CD4-positive, alpha-beta T cell (primary cell): ENCODE results near the gene MFSD12. TPM values are rescaled to one million over a fixed set of nuclear protein-coding genes. Genes with fewer than 3 reads are reported as not detected.

Experiments used
- ATAC-seq: fragments of 200-7000 bp; cut with Tn5 transposase; one replicate; pipeline ENCODE4 v1.10.0; 2022; ENCODE audit warnings: mild to moderate bottlenecking; ENCODE audit not compliant: poor library complexity
- CTCF ChIA-PET: fragments of 350-600 bp; sonication (Branson Sonifier 250); formaldehyde crosslinking; loops from one replicate; lab custom pipeline; 2021; ENCODE audit warnings: antibody characterized with exemption, inconsistent platforms; lab: Charles Lee
- POLR2A ChIA-PET: fragments of 350-600 bp; sonication (Branson Sonifier 250); formaldehyde crosslinking; loops from one replicate; lab custom pipeline; 2021; ENCODE audit warnings: antibody characterized with exemption, inconsistent platforms; lab: Charles Lee
- DNase-seq, 14 experiments: peaks; one replicate each; pipeline ENCODE4 v3.0.0-alpha.2; 2013 to 2020; ENCODE audit warnings: mixed read lengths in 2 of 14
- H3K27ac ChIP-seq, 2 donors: one replicate each; pipeline versions ENCODE4 v1.5.1 to v1.7.0; 2013; ENCODE audit warnings: low read length in 2 of 2, low read depth in 1 of 2, mild to moderate bottlenecking in 1 of 2
- H3K27me3 ChIP-seq, 2 experiments: 1 replicate in 1 of 2; 2 replicates in 1 of 2; pipeline versions ENCODE4 v1.6.1 to v1.7.0; 2013; ENCODE audit warnings: low read length in 2 of 2, control low read depth in 1 of 2, mild to moderate bottlenecking in 1 of 2, moderate library complexity in 1 of 2; ENCODE audit not compliant: insufficient read depth in 2 of 2, control insufficient read depth in 1 of 2
- H3K36me3 ChIP-seq: one replicate; pipeline ENCODE4 v1.6.1; 2013; ENCODE audit warnings: low read length, control low read depth; ENCODE audit not compliant: insufficient read depth
- H3K4me1 ChIP-seq: one replicate; pipeline ENCODE4 v1.6.1; 2013; ENCODE audit warnings: low read length, control low read depth; ENCODE audit not compliant: insufficient read depth
- H3K4me3 ChIP-seq: one replicate; pipeline ENCODE4 v1.5.1; 2013; ENCODE audit warnings: mild to moderate bottlenecking, low read length, moderate library complexity
- H3K9me3 ChIP-seq, 2 experiments: 1 replicate in 1 of 2; 2 replicates in 1 of 2; pipeline versions ENCODE4 v1.6.1 to v1.7.0; 2013; ENCODE audit warnings: low read length in 2 of 2, mild to moderate bottlenecking in 2 of 2, control low read depth in 1 of 2, moderate library complexity in 1 of 2; ENCODE audit not compliant: control insufficient read depth in 1 of 2, insufficient read depth in 1 of 2
- H3K27ac Mint-ChIP-seq: one replicate; pipeline ENCODE4 v1.8.0; 2020; ENCODE audit warnings: mixed read lengths
- H3K27me3 Mint-ChIP-seq: one replicate; pipeline ENCODE4 v1.8.0; 2021; ENCODE audit warnings: mixed read lengths
- H3K36me3 Mint-ChIP-seq: one replicate; pipeline ENCODE4 v1.8.0; 2021; ENCODE audit warnings: low read depth, mixed read lengths
- H3K4me1 Mint-ChIP-seq: one replicate; pipeline ENCODE4 v1.8.0; 2021; ENCODE audit warnings: low read depth, mixed read lengths
- H3K4me3 Mint-ChIP-seq: one replicate; pipeline ENCODE4 v1.8.0; 2020; ENCODE audit warnings: mild to moderate bottlenecking, mixed read lengths
- H3K9me3 Mint-ChIP-seq: one replicate; pipeline ENCODE4 v1.8.0; 2020; ENCODE audit warnings: mixed read lengths
- CTCF ChIP-seq: fragments of 200-600 bp; IDR thresholded peaks from one replicate; pipeline ENCODE4 v1.8.0; 2022; ENCODE audit warnings: antibody characterized with exemption, mild to moderate bottlenecking
- intact Hi-C, 2 experiments: fragments of 100-400 bp; cut with DNase I in 1 of 2; cut with micrococcal nuclease in 1 of 2; formaldehyde crosslinking; loops; one replicate each; pipeline versions ENCODE4 v1.15.1 to v1.9.0; 2023 to 2025; cut with DNase I, micrococcal nuclease
- total RNA-seq, 174 experiments: library from RNA in 2 of 174; stranded (reverse) in 2 of 174; gene quantifications; one replicate each; pipeline ENCODE4 v1.2.3 and lab custom pipeline; 2021 to 2026

The MFSD12 gene
- total RNA-seq, 2 experiments from 2014 or later, result 62.5 to 65.0 TPM

GRCh38 chr19:3605770-3606169 is 48.4 kb upstream of the MFSD12 start:
- Mint-ChIP-seq H3K36me3 (peaks cover 6% of the 10 kb centered on the region), H3K4me3 (no peak overlapping the region), H3K27ac (no peak overlapping the region), H3K9me3 (no peaks in the 10 kb centered on the region), H3K4me1 (peaks cover 14% of the 10 kb centered on the region), H3K27me3 (no peaks in the 10 kb centered on the region)
- ChIA-PET POLR2A (interaction anchor here (2.0 kb wide), 1 partner anchor 21 kb away, joined by 9 read pairs; the partner anchor contains the start of gene GIPC3), CTCF (no interaction called here)
- no peak overlapping the region for H3K27ac ChIP-seq
- peaks cover 3% of the 10 kb centered on the region for H3K36me3 ChIP-seq
- H3K4me3 ChIP-seq, result peak overlapping the region; percentile 49
- peaks cover 0 to 3% of the 10 kb centered on the region in 2 experiments for H3K27me3 ChIP-seq
- TF ChIP-seq CTCF, result no peak
- intact Hi-C loops, result loop anchor here in 1 of 2 experiments (1.0 kb wide), 1 partner anchor 60 kb away; no protein-coding TSS in a partner anchor
- H3K9me3 ChIP-seq, result peaks cover 0 to 26% of the 10 kb centered on the region in 2 experiments
- DNase-seq, result no peak
- peaks cover 40% of the 10 kb centered on the region for H3K4me1 ChIP-seq
- peak; percentile 7 for ATAC-seq

- H3K36me3 Mint-ChIP-seq, result peaks cover 2% of the 10 kb centered on the region
- H3K9me3 Mint-ChIP-seq, result no peaks in the 10 kb centered on the region
- no peaks in the 10 kb centered on the region for H3K27me3 Mint-ChIP-seq
- H3K4me3 Mint-ChIP-seq, result no peak overlapping the region
- peaks cover 14% of the 10 kb centered on the region for H3K4me1 Mint-ChIP-seq
- Histone ChIP-seq H3K36me3 (no peaks in the 10 kb centered on the region), H3K4me1 (peaks cover 40% of the 10 kb centered on the region), H3K4me3 (peak overlapping the region; percentile 49), H3K27ac (no peak overlapping the region), H3K9me3 (peaks cover 0 to 26% of the 10 kb centered on the region in 2 experiments), H3K27me3 (peaks cover 0 to 3% of the 10 kb centered on the region in 2 experiments)
- DNase-seq (no peak), ATAC-seq (peak; percentile 48)
- no peak for TF ChIP-seq CTCF
- CTCF ChIA-PET, result no interaction called here
- POLR2A ChIA-PET, result interaction anchor here (0.6 to 1.2 kb wide), 7 partner anchors 17 to 157 kb away, joined by 3 to 6 read pairs (median 5); partner anchors contain the start of genes MFSD12 and MRPL54
- H3K27ac Mint-ChIP-seq, result no peak overlapping the region
- intact Hi-C loops, result no loop called here
Observed at GRCh38 chr19:3605361-3605760, 48.0 kb upstream of the MFSD12 start.

GRCh38 chr19:3604987-3605343 is 47.6 kb upstream of the MFSD12 start:
- no peak overlapping the region for H3K4me3 Mint-ChIP-seq
- H3K9me3 ChIP-seq, result peaks cover 0 to 23% of the 10 kb centered on the region in 2 experiments
- intact Hi-C loops, result no loop called here
- peak overlapping the region; percentile 49 for H3K4me3 ChIP-seq
- H3K9me3 Mint-ChIP-seq, result no peaks in the 10 kb centered on the region
- peaks cover 14% of the 10 kb centered on the region for H3K4me1 Mint-ChIP-seq
- H3K4me1 ChIP-seq, result peaks cover 40% of the 10 kb centered on the region
- H3K27me3 Mint-ChIP-seq, result no peaks in the 10 kb centered on the region
- no peaks in the 10 kb centered on the region for H3K36me3 ChIP-seq
- H3K27ac ChIP-seq, result no peak overlapping the region
- ATAC-seq, result peak; percentile 64
- no peak for TF ChIP-seq CTCF
- peak in 7 of 14 experiments; percentile 13 to 48 (median 36) for DNase-seq
- no peaks in the 10 kb centered on the region for H3K36me3 Mint-ChIP-seq
- H3K27ac Mint-ChIP-seq, result no peak overlapping the region
- ChIA-PET CTCF (no interaction called here), POLR2A (interaction anchor here (0.6 to 1.2 kb wide), 9 partner anchors 14 to 158 kb away, joined by 3 to 6 read pairs (median 4); partner anchors contain the start of genes MFSD12 and MRPL54)
- H3K27me3 ChIP-seq, result peaks cover 0 to 3% of the 10 kb centered on the region in 2 experiments
